Left hindlimb (tissue), 1 donor: ENCODE measurements around the gene F12.
A peak's percentile ranks its signal among the peaks of the same experiment; 100 is the strongest.
"Not testable (repeated sequence)": the region's sequence is repeated elsewhere in the genome, so short reads cannot be mapped to it uniquely, and the experiment has no call there.

Experiments
- DNase-seq: peaks from one replicate; pipeline ENCODE4 v3.0.0-alpha.2; 2018

F12 gene

GRCh38 chr5:177367981-177368868 lies 41.1 kb downstream of the F12 start:
- peak; percentile 26 for DNase-seq

- no peak for DNase-seq
Measured at GRCh38 chr5:177367323-177367848, 42.0 kb downstream of the F12 start.

GRCh38 chr5:177366528-177367322 lies 42.6 kb downstream of the F12 start:
- DNase-seq: peak; percentile 94

GRCh38 chr5:177365845-177366527 lies 43.4 kb downstream of the F12 start:
- no peak for DNase-seq

GRCh38 chr5:177364159-177364962 lies 45.0 kb downstream of the F12 start:
- DNase-seq: no peak

- DNase-seq: no peak
Measured at GRCh38 chr5:177363565-177363964, 45.8 kb downstream of the F12 start.

- DNase-seq: peak; percentile 64
Measured at GRCh38 chr5:177362610-177363507, 46.5 kb downstream of the F12 start.

DNA sequence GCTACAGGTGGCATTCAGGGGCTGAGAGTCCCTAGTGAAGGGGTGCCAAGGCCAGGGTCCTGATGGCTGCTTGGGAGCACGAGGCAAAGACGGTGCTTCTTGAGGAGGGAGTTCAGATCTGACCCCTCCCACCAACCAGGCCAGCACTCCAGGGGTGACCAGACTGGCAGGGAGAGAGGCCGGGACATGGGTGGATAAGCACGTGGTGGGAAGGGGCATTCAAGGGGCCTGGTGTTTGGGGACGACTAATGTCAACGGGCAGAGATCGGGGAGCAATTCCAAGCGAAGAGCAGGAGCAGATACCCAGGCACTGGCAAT lies 47.1 kb downstream of the F12 start:
- no peak for DNase-seq

- DNase-seq: no peak
Measured at GRCh38 chr5:177361418-177362291, 47.7 kb downstream of the F12 start.

DNA sequence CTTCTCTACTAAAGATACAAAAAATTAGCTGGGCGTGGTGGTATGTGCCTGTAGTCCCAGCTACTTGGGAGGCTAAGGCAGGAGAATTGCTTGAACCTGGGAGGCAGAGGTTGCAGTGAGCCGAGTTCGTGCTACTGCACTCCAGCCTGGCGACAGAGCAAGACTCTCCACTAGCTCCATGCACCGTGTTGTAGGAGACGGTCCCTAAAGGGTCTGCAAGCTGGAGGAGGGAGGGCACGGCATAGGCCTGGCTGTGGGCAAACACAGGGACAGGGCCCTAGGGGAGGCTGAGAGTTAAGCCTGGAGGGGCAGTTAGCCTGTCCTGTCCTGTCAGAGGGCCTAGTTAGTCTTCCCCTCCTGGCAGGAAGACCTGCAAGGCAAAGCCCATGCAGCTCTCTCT lies 48.6 kb downstream of the F12 start:
- DNase-seq: not testable (repeated sequence)

DNA sequence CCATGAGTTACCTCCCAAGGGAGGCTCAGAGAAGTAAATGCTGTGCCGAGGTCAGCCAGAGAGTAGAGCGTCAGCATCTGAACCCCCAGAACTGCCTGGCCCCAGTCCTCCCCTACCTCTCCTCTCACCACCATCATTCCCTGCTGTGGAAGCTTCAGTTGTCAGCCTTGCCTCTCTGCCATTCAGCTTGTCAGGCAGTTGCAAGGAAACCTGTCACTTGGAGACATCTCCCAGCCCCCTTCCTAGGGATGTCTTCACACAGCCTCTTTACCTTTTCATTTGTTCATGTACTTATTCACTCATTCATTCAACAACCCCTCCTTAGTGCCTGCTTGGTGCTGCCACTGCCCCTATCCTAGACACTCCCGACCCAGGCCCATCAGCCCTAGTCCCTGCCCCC lies 49.5 kb downstream of the F12 start:
- DNase-seq: no peak

DNA sequence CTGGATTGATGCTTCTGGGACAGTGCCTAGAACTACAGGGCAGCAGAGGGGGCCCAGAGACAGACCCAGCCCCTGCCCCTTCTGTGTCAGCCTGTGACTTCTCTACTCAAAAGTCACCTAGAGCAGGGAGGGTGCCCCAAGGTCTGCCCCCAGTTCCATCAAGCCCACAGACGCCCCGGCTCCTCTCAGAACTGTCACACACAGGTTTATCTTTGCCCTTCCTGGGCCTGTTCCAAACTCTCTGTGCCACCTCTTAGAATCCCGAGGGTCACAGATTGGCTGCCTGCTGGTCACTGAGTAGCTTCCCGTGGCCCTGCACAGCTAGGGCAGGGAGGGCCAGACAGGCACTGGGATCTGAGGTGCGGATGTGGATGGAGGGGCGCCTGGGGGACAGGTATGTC lies 49.9 kb downstream of the F12 start:
- no peak for DNase-seq

- DNase-seq: no peak
Measured at GRCh38 chr5:177358370-177358819, 51.0 kb downstream of the F12 start.

- no peak for DNase-seq
Measured at GRCh38 chr5:177357459-177358351, 51.7 kb downstream of the F12 start, which contains the start of gene RGS14. Gene RGS14 (plus strand): TSS chr5:177357924. CDS start chr5:177358025, 101 bp downstream.

DNA sequence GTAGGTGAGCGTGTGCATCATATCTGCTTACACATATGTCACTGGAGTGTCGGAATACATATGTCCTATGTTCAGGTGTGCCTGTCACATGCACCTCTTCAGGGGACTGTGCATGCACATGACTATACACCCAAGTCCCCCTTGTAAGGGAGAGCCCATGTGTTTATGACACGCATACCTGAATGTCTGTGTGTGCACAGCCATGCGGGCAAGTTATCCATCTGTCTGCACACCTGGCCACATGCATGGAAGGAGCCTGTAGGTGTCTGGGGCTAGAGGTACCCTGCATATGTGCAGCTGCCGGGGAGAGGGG lies 52.3 kb downstream of the F12 start:
- no peak for DNase-seq

DNA sequence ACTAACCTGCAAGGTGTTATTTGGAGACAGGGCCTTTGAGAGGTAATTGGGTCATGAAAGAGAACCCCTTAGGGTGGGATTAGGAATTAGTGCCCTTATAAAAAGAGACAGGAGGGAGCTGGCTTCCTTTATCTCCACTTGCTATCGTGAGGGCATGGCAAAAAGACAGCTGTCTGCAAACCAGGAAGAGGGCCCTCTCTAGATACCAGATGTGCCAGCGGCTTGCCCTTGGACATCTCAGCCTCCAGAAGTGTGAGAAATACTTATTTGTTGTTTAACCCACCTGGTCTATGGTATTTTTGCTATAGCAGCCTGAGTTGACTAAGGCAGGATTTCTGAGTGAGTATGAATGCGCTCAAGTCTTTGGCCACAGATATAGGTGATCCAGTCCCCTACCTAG lies 52.6 kb downstream of the F12 start:
- DNase-seq: no peak

DNA sequence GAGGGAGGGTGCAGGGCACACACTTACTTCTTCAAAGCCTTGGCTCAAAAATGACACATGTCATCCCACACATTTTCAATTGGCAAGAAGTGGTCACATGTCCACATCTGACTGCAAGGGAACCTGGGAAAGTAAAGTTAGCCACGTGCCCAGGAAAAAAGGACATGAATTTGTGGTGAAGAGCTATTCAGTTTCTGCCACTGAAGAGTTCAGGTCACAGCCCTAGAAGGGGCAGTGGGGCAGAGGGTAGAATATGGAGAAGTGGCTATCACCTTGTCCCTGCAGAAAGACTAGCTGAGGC lies 53.5 kb downstream of the F12 start:
- no peak for DNase-seq

- no peak for DNase-seq
Measured at GRCh38 chr5:177355162-177355867, 54.0 kb downstream of the F12 start.

DNA sequence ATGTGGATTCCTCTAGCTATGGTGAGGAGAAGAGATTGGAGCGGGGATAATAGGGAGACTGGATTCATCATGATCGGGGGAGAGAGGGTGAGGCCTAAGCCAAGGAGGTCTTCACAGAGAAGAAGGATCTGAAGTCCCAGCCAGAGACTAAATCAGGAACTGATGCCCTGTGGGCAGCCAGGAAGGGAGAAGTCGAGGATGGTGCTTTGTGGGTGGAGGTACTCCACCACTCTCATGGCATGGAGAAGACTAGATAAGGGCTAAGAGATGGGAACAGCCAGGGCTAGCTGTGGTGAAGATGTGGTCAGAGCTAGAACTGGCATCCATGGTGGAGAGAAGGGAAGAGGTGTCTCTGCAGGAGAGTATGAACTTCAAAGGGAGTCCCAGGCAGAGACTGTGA lies 54.7 kb downstream of the F12 start:
- DNase-seq: no peak
